ENCODE results near the gene IDE.
A peak's percentile ranks its signal among the peaks of the same experiment; 100 is the strongest.

IDE gene

DNA sequence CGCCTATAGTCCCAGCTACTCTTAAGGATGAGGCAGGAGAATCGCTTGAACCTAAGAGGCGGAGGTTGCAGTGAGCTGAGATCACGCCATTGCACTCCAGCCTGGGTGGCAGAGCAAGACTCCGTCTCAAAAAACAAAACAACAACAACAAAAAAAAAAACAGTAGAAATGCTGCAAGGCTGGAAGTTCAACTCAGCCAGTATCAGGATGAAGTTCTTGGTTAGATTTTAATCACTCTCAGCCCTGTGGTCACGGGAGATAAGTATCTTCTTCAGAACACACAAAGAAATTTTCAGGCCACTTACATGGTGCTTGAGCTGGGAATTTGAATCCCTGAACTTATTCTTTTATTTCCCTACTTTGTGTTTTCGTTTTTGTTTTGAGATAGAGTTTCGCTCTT is 162.5 kb downstream of the IDE start:
- Histone ChIP-seq H2AFZ (no peak overlapping the region), H3K9ac (no peak overlapping the region), H3K27ac (no peak overlapping the region), H3K9me3 (ENCODE audit: control insufficient read depth, low read length) (no peaks in the 10 kb centered on the region), H3K4me1 (no peaks in the 10 kb centered on the region), H3K4me3 (ENCODE audit: low read depth, low read length) (no peak overlapping the region), H3K27me3 (ENCODE audit: control insufficient read depth, insufficient read depth, low read length) (no peaks in the 10 kb centered on the region), H3K79me2 (no peaks in the 10 kb centered on the region), H3K4me2 (ENCODE audit: low read length) (no peak overlapping the region), H3K36me3 (ENCODE audit: control insufficient read depth, insufficient read depth, low read length) (no peaks in the 10 kb centered on the region)
- TF ChIP-seq, protein P1, sequence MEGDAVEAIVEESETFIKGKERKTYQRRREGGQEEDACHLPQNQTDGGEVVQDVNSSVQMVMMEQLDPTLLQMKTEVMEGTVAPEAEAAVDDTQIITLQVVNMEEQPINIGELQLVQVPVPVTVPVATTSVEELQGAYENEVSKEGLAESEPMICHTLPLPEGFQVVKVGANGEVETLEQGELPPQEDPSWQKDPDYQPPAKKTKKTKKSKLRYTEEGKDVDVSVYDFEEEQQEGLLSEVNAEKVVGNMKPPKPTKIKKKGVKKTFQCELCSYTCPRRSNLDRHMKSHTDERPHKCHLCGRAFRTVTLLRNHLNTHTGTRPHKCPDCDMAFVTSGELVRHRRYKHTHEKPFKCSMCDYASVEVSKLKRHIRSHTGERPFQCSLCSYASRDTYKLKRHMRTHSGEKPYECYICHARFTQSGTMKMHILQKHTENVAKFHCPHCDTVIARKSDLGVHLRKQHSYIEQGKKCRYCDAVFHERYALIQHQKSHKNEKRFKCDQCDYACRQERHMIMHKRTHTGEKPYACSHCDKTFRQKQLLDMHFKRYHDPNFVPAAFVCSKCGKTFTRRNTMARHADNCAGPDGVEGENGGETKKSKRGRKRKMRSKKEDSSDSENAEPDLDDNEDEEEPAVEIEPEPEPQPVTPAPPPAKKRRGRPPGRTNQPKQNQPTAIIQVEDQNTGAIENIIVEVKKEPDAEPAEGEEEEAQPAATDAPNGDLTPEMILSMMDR (IDR thresholded peaks at IDR 0.05): no peak

DNA sequence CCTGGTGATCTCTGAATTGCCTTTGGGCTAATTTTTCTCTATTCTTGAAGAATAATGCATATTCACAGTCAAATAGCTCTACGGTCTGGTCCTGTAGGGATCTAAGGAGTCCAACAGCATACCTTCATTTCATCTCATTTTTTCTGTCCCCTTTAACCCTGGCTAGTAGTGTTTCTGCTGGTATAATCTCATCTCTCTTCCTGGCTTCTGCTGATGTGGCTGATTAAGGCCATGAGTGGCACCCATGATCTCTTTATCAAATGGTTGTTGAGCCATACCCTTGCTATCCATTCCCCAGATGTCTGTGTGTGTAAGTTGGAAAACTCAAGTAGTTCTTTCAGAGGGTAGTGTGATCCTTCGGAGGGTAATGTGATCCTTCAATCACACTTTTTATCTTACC is 163.4 kb downstream of the IDE start:
- Histone ChIP-seq H3K4me2 (ENCODE audit: low read length) (no peak overlapping the region), H3K4me3 (ENCODE audit: low read depth, low read length) (no peak overlapping the region), H3K9me3 (ENCODE audit: control insufficient read depth, low read length) (no peaks in the 10 kb centered on the region), H3K27me3 (ENCODE audit: control insufficient read depth, insufficient read depth, low read length) (no peaks in the 10 kb centered on the region), H3K4me1 (no peaks in the 10 kb centered on the region), H3K36me3 (ENCODE audit: control insufficient read depth, insufficient read depth, low read length) (no peaks in the 10 kb centered on the region), H3K27ac (no peak overlapping the region), H2AFZ (no peak overlapping the region), H3K9ac (no peak overlapping the region), H3K79me2 (no peaks in the 10 kb centered on the region)
- TF ChIP-seq, protein P1 (IDR thresholded peaks at IDR 0.05): no peak

DNA sequence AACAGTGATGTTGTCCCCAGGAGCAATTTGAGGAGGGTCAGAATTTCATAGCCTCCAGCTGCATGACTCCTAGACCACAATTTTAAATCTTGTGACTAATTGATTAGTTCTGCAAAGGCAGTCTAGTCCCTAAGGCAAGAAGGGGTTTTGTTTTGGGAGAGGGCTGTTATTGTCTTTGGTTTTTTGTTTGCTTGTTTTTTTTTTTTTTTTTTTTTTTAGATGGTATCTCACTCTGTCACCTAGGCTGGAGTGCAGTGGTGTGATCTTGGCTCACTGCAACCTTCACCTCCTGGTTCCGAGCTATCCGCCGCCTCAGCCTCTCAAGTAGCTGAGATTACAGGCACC is 165.9 kb downstream of the IDE start:
- H2AFZ ChIP-seq: no peak overlapping the region
- H3K4me1 ChIP-seq: no peaks in the 10 kb centered on the region
- H3K4me2 ChIP-seq (ENCODE audit: low read length): no peak overlapping the region
- H3K27me3 ChIP-seq (ENCODE audit: control insufficient read depth, insufficient read depth, low read length): no peaks in the 10 kb centered on the region
- no peak overlapping the region for H3K9ac ChIP-seq
- no peaks in the 10 kb centered on the region for H3K9me3 ChIP-seq (ENCODE audit: control insufficient read depth, low read length)
- H3K79me2 ChIP-seq: no peaks in the 10 kb centered on the region
- no peaks in the 10 kb centered on the region for H3K36me3 ChIP-seq (ENCODE audit: control insufficient read depth, insufficient read depth, low read length)
- no peak overlapping the region for H3K4me3 ChIP-seq (ENCODE audit: low read depth, low read length)
- TF ChIP-seq, protein P1 (IDR thresholded peaks at IDR 0.05): no peak
- no peak overlapping the region for H3K27ac ChIP-seq

GRCh38 chr10:92407305-92408016 is 166.4 kb downstream of the IDE start:
- no peaks in the 10 kb centered on the region for H3K9me3 ChIP-seq (ENCODE audit: control insufficient read depth, low read length)
- H3K4me2 ChIP-seq (ENCODE audit: low read length): no peak overlapping the region
- H3K36me3 ChIP-seq (ENCODE audit: control insufficient read depth, insufficient read depth, low read length): no peaks in the 10 kb centered on the region
- H3K4me1 ChIP-seq: no peaks in the 10 kb centered on the region
- H3K4me3 ChIP-seq (ENCODE audit: low read depth, low read length): no peak overlapping the region
- H3K9ac ChIP-seq: no peak overlapping the region
- no peaks in the 10 kb centered on the region for H3K79me2 ChIP-seq
- no peak overlapping the region for H2AFZ ChIP-seq
- no peak overlapping the region for H3K27ac ChIP-seq
- no peaks in the 10 kb centered on the region for H3K27me3 ChIP-seq (ENCODE audit: control insufficient read depth, insufficient read depth, low read length)
- TF ChIP-seq, protein P1 (IDR thresholded peaks at IDR 0.05): no peak

DNA sequence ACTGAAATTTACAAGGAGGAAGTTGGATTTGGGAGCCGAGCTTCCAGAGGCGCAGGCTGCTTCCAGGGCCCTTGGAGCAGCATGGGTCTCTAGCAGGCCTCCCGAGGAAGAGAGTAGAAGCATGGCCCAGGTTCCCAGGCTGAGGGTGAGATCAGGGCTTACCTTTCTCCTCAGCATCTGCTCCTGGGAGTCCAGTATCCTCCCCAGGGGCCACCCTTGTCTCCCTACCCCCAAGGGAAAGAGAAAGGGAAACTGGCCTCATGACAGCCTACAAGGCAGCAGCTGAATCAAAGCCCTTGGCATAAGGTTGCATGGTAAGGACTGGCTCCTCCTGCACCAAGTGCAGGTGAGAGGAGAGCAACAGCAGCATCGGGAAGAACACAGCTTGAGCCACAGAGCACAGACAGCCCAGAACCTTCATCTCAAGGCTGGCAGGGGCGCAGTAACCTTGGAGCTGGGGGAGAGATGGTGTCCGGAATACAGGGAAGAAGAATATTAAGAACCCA is 168.4 kb downstream of the IDE start:
- no peaks in the 10 kb centered on the region for H3K79me2 ChIP-seq
- H3K4me3 ChIP-seq (ENCODE audit: low read depth, low read length): no peak overlapping the region
- no peaks in the 10 kb centered on the region for H3K9me3 ChIP-seq (ENCODE audit: control insufficient read depth, low read length)
- no peaks in the 10 kb centered on the region for H3K27me3 ChIP-seq (ENCODE audit: control insufficient read depth, insufficient read depth, low read length)
- TF ChIP-seq, protein P1 (IDR thresholded peaks at IDR 0.05): no peak
- no peak overlapping the region for H3K27ac ChIP-seq
- H3K36me3 ChIP-seq (ENCODE audit: control insufficient read depth, insufficient read depth, low read length): no peaks in the 10 kb centered on the region
- no peak overlapping the region for H3K9ac ChIP-seq
- H3K4me2 ChIP-seq (ENCODE audit: low read length): no peak overlapping the region
- H2AFZ ChIP-seq: peak overlapping the region; percentile 69
- no peaks in the 10 kb centered on the region for H3K4me1 ChIP-seq

All from parathyroid adenoma (tissue), 2 donors.